GM18907 (cell line): ENCODE results near the gene GPATCH4.
"Not testable (repeated sequence)": the region's sequence is repeated elsewhere in the genome, so short reads cannot be mapped to it uniquely, and the experiment has no call there.

Experiments used
- ATAC-seq: cut with Tn5 transposase; IDR thresholded peaks from one replicate; pipeline ENCODE4 v1.9.1; 2021; ENCODE audit warnings: mild to moderate bottlenecking, moderate library complexity; ENCODE audit not compliant: unreplicated experiment

Gene GPATCH4

GRCh38 chr1:156598731-156599432 is 2.4 kb downstream of the GPATCH4 start:
- ATAC-seq = no peak

- no peak for ATAC-seq
Measured at GRCh38 chr1:156598125-156598524, 3.2 kb downstream of the GPATCH4 start.

GRCh38 chr1:156596426-156596825 is 4.9 kb downstream of the GPATCH4 start:
- no peak for ATAC-seq

- ATAC-seq = no peak
Measured at GRCh38 chr1:156595016-156595415, 6.3 kb downstream of the GPATCH4 start.

- ATAC-seq = no peak
Measured at GRCh38 chr1:156594190-156594589, 7.1 kb downstream of the GPATCH4 start.

GRCh38 chr1:156593661-156593989 is 7.7 kb downstream of the GPATCH4 start:
- no peak for ATAC-seq

- ATAC-seq = no peak
Measured at GRCh38 chr1:156592910-156593660, 8.2 kb downstream of the GPATCH4 start.

- ATAC-seq = no peak
Measured at GRCh38 chr1:156592158-156592909, 8.9 kb downstream of the GPATCH4 start.

GRCh38 chr1:156591432-156592157 is 9.7 kb downstream of the GPATCH4 start, which contains the start of gene NAXE:
TSS of gene NAXE (plus strand) at chr1:156591776. CDS start at chr1:156591805, 29 bp downstream.
- ATAC-seq = peak; percentile 86

GRCh38 chr1:156591181-156591431 is 10.2 kb downstream of the GPATCH4 start:
- peak; percentile 3 for ATAC-seq

GRCh38 chr1:156590326-156591180 is 10.7 kb downstream of the GPATCH4 start:
- ATAC-seq = no peak

- ATAC-seq = no peak
Measured at GRCh38 chr1:156589546-156589945, 11.7 kb downstream of the GPATCH4 start.

- ATAC-seq = not testable (repeated sequence)
Measured at GRCh38 chr1:156587927-156588326, 13.4 kb downstream of the GPATCH4 start.

GRCh38 chr1:156586892-156587477 is 14.3 kb downstream of the GPATCH4 start:
- no peak for ATAC-seq

GRCh38 chr1:156586323-156586722 is 15.0 kb downstream of the GPATCH4 start:
- ATAC-seq = no peak

GRCh38 chr1:156584813-156585212 is 16.5 kb downstream of the GPATCH4 start:
- ATAC-seq = no peak

- ATAC-seq = no peak
Measured at GRCh38 chr1:156583821-156584622, 17.3 kb downstream of the GPATCH4 start.

GRCh38 chr1:156582388-156583017 is 18.8 kb downstream of the GPATCH4 start:
- no peak for ATAC-seq
